Measurements from ENCODE around the gene RESP18.
A peak's percentile ranks its signal among the peaks of the same experiment; 100 is the strongest.

RESP18 gene

DNA sequence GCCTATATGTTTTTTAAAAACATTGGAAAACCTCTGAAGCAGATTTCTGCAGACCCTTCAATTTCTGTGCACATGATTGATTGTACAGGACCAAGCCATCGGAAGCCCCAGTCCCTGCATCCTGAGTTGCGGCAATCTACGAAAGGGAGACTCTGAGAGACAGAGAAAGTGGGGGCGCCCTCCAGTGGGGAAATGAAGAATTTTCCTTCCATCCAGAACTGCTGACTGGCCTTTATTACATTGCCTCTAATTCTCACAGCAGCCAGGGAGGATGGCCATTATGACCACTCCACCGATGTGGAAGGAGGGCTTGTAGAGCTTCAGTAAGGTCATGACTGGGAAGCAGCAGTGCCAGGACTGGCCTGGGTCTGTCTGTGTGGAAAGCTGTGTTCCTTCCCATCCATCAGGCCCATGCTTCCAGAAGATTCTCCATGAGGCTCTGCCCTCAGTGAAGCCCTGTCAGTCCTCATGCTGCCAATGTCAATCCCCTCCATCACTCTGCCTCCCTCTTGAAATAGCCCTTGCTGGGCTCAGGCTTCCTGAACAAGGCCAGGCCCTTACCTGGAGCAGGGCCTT, 20.0 kb upstream of the RESP18 start:
- ChIA-PET CTCF (interaction anchor here (0.8 to 4.2 kb wide), 13 partner anchors 9 to 337 kb away, joined by 3 to 26 read pairs (median 4); no protein-coding TSS in a partner anchor), POLR2A (no interaction called here)
- DNase-seq (ENCODE audit: extremely low spot score): peak; percentile 75
- TF ChIP-seq, protein P1, sequence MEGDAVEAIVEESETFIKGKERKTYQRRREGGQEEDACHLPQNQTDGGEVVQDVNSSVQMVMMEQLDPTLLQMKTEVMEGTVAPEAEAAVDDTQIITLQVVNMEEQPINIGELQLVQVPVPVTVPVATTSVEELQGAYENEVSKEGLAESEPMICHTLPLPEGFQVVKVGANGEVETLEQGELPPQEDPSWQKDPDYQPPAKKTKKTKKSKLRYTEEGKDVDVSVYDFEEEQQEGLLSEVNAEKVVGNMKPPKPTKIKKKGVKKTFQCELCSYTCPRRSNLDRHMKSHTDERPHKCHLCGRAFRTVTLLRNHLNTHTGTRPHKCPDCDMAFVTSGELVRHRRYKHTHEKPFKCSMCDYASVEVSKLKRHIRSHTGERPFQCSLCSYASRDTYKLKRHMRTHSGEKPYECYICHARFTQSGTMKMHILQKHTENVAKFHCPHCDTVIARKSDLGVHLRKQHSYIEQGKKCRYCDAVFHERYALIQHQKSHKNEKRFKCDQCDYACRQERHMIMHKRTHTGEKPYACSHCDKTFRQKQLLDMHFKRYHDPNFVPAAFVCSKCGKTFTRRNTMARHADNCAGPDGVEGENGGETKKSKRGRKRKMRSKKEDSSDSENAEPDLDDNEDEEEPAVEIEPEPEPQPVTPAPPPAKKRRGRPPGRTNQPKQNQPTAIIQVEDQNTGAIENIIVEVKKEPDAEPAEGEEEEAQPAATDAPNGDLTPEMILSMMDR (IDR thresholded peaks at IDR 0.05; ENCODE audit: control extremely low read depth, extremely low read depth, low read depth, missing control alignments): peak; percentile 65

DNA sequence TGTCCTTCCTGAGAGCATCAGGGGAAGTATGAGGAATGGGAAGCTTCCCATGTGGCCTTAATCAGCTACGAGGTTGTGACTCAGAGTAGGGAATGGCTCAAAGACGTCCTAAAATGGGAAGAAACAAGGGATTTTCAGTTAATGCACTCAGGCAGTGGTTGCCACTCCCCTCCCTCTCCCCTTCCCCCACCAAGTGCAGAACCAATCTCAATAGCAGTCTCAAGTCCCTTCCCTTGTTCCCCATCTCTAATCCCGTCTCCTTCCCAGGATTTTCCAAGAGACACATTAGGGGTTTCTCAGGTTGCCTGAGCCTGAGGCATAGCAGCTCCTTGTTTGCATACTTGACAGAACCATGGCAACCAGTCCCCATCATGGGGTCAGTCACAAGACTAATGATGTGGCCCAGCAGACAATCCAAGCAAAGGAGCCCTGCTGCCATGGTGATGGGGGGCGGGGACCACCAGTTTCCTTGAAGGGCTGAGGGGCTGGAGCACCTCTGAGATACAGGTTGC, 18.2 kb upstream of the RESP18 start:
- TF ChIP-seq, protein P1 (IDR thresholded peaks at IDR 0.05; ENCODE audit: control extremely low read depth, extremely low read depth, low read depth, missing control alignments): no peak
- CTCF ChIA-PET: interaction anchor here (0.9 to 3.3 kb wide), 10 partner anchors 10 to 196 kb away, joined by 3 to 18 read pairs (median 4); no protein-coding TSS in a partner anchor
- no peak for DNase-seq (ENCODE audit: extremely low spot score)
- POLR2A ChIA-PET: no interaction called here

DNA sequence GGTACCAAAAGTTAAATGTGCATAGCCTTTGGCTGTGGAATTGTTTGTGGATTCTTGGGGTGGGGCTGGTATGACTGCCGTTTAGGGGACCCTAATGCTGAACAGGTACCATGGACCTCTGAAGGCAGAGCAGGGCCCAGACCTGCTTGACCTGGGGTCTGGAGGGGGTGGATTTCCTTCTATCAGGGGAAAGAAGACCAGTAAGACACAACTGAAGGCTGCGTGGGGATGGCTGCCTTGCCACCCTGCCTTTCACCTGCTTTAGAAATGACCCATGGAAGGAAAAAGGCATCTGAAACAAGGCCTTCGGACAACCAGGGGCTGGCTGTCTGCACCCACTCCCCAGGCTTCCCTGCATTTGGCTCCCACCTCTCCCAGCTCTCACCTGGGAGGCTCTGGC, 17.7 kb upstream of the RESP18 start:
- ChIA-PET CTCF (interaction anchor here (1.1 to 3.3 kb wide), 4 partner anchors 11 to 195 kb away, joined by 3 to 18 read pairs (median 6); no protein-coding TSS in a partner anchor), POLR2A (no interaction called here)
- TF ChIP-seq, protein P1 (IDR thresholded peaks at IDR 0.05; ENCODE audit: control extremely low read depth, extremely low read depth, low read depth, missing control alignments): no peak
- DNase-seq (ENCODE audit: extremely low spot score): no peak

DNA sequence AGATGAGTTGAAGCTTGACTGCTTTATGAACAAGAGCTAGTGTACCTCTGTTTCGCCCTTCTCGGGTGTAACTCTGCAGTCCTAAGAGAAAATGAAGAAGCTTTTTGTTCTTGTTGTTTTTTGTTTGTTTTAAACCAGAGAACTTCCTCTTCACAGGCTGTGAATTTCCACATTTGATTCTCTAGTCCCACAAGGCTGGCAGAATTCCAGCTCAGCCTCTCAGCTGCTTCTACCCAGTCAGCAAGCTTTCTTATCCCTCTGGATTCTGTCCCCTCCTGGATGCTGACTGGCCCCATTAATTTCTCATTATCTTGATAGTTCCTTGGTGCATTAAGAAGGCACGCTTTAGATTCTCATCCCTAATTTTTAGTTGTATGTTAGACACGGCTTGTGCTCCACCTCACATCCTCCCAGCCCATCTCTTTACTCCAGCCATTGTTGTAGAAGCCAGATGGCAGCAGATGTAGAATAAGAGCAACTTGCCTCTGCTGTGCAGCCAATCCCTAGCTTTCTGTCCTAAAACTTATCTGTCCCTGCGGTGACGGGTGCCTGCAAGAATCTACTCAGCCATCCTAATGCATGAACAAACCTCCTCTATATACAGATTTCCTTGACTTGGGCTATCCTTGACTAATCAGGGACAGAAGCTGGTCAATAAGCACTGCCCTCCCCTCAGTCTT, 12.3 kb upstream of the RESP18 start:
- CTCF ChIA-PET: interaction anchor here (0.9 to 5.0 kb wide), 5 partner anchors 8 to 315 kb away, joined by 3 to 26 read pairs (median 4); no protein-coding TSS in a partner anchor
- TF ChIP-seq, protein P1 (IDR thresholded peaks at IDR 0.05; ENCODE audit: control extremely low read depth, extremely low read depth, low read depth, missing control alignments): no peak
- no peak for DNase-seq (ENCODE audit: extremely low spot score)
- POLR2A ChIA-PET: no interaction called here

DNA sequence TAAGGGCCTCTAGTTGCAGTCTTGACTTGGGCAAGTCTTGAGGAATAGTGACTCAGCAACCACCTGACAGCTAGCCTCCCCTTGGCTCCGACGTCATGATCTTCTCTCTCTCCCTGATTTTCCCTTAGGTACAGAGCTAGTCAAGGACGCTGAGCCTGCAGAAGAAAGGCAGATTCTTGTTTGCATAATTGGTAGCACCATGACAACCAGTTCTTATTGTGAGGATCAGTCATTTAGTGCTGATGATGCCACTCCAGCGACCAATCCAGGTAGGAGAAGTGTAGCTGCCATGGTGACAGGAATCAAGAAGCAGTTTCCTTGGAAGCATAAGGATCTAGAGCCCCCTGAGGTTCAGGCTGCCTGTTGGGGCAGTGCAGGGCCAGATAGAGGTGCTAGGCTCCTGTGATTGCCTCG, 2.8 kb upstream of the RESP18 start:
- TF ChIP-seq, protein P1 (IDR thresholded peaks at IDR 0.05; ENCODE audit: control extremely low read depth, extremely low read depth, low read depth, missing control alignments): no peak
- ChIA-PET CTCF (interaction anchor here (0.8 to 1.8 kb wide), 4 partner anchors 10 to 176 kb away, joined by 3 to 8 read pairs (median 4); no protein-coding TSS in a partner anchor), POLR2A (no interaction called here)
- DNase-seq (ENCODE audit: extremely low spot score): no peak

DNA sequence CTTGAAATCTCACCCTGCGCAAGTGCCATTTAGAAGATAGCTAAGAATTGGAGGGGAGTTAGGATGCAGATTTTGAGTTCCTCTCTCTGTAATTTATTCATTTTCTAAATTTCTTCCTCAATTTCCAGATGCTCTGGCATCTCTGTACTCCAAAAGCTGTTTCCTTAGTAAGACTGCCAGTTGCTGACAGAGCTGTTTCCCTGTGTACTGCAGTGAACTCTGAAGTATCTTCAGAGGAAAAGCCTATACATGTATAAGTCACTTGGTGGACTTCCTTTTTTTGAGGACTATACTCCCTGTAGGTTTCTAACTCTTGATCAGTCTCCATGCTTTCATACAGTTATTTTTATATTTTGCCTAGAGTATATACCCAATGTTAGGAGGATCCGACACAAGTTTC, 1.5 kb upstream of the RESP18 start:
- TF ChIP-seq, protein P1 (IDR thresholded peaks at IDR 0.05; ENCODE audit: control extremely low read depth, extremely low read depth, low read depth, missing control alignments): no peak
- ChIA-PET POLR2A (no interaction called here), CTCF (interaction anchor here (1.2 kb wide), 2 partner anchors 35 to 39 kb away, joined by 4 to 5 read pairs; no protein-coding TSS in a partner anchor)
- DNase-seq (ENCODE audit: extremely low spot score): no peak

Measured in GM10248 (cell line).